ENCODE measurements around the gene TIMM8B. TPM values are rescaled to one million over a fixed set of nuclear protein-coding genes. Genes with fewer than 3 reads are reported as not detected.
A peak's percentile ranks its signal among the peaks of the same experiment; 100 is the strongest.
"Not testable (repeated sequence)": the region's sequence is repeated elsewhere in the genome, so short reads cannot be mapped to it uniquely, and the experiment has no call there.

TIMM8B gene
- total RNA-seq, 1 donor from 2014 or later, result 28.9 TPM

DNA sequence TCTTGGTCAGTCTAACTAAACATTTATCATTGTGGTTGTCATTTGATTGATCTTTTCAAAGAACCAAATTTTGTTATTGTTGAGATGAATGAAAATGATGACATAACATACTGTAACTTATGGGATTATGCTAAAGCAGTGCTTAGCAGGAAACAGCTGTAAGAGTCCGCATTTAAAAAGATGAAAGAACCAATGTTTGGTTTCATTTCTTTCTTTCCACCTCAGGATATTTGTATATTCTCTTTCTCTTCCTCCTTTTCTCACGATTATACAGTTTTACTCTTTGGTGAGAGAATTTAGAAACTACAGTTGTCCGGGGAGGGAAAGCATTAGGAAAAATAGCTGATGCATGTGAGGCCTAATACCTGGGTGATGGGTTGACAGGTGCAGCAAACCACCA, 35.8 kb downstream of the TIMM8B start:
- peaks cover 37 to 45% of the 10 kb centered on the region in 2 donors for H3K36me3 ChIP-seq
- no peak overlapping the region for H3K4me3 ChIP-seq
- DNase-seq (ENCODE audit: low spot score in 2 of 2), result no peak
- H3K4me1 ChIP-seq, result peaks cover 0 to 4% of the 10 kb centered on the region in 2 donors
- TF ChIP-seq, protein P1, sequence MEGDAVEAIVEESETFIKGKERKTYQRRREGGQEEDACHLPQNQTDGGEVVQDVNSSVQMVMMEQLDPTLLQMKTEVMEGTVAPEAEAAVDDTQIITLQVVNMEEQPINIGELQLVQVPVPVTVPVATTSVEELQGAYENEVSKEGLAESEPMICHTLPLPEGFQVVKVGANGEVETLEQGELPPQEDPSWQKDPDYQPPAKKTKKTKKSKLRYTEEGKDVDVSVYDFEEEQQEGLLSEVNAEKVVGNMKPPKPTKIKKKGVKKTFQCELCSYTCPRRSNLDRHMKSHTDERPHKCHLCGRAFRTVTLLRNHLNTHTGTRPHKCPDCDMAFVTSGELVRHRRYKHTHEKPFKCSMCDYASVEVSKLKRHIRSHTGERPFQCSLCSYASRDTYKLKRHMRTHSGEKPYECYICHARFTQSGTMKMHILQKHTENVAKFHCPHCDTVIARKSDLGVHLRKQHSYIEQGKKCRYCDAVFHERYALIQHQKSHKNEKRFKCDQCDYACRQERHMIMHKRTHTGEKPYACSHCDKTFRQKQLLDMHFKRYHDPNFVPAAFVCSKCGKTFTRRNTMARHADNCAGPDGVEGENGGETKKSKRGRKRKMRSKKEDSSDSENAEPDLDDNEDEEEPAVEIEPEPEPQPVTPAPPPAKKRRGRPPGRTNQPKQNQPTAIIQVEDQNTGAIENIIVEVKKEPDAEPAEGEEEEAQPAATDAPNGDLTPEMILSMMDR (IDR thresholded peaks at IDR 0.05), result no peak
- H3K27me3 ChIP-seq, result no peaks in the 10 kb centered on the region
- no peaks in the 10 kb centered on the region for H3K9me3 ChIP-seq
- intact Hi-C loops (cut with DNase I), result no loop called here
- H3K27ac ChIP-seq, result no peak overlapping the region

DNA sequence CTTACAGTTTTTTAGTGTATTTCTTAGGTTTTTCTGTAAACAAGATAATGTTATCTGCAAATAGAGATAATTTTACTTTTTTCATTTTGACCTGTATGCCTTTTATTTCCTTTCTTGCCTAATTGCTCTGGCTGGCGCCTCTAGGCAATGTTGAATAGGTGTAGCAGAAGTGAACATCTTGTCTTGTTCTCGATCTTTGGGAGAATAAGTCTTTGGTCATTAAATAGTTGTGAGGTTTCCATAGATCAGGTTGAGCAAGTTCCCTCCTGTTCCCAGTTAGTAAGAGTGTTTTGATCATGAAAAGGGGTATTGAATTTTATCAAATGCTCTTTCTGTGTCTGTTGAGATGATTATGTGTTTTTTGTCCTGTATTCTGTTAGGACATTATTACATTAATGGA, 36.8 kb downstream of the TIMM8B start:
- Histone ChIP-seq H3K4me3 (no peak overlapping the region), H3K36me3 (peaks cover 43 to 55% of the 10 kb centered on the region in 2 donors), H3K27me3 (no peaks in the 10 kb centered on the region), H3K4me1 (peaks cover 0 to 4% of the 10 kb centered on the region in 2 donors), H3K27ac (no peak overlapping the region), H3K9me3 (no peaks in the 10 kb centered on the region)
- no peak for DNase-seq (ENCODE audit: low spot score in 2 of 2)
- intact Hi-C loops (cut with DNase I), result no loop called here
- TF ChIP-seq, protein P1 (IDR thresholded peaks at IDR 0.05), result no peak

DNA sequence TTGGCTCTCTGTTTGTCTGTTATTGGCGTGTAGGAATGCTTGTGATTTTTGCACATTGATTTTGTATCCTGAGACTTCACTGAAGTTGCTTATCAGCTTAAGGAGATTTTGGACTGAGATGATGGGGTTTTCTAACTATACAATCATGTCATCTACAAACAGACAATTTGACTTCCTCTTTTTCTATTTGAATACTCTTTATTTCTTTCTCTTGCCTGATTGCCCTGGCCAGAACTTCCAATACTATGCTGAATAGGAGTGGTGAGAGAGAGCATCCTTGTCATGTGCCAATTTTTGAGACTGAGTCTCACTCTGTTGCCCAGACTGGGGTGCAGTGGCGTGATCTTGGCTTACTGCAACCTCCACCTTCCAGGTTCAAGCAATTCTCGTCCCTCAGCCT, 38.3 kb downstream of the TIMM8B start:
- intact Hi-C loops (cut with DNase I); H3K4me3 ChIP-seq; H3K27me3 ChIP-seq; DNase-seq (ENCODE audit: low spot score in 2 of 2); H3K9me3 ChIP-seq; H3K4me1 ChIP-seq: not testable (repeated sequence)
- Histone ChIP-seq H3K36me3 (peaks cover 45 to 60% of the 10 kb centered on the region in 2 donors), H3K27ac (peak overlapping the region; percentile 21 to 62)

DNA sequence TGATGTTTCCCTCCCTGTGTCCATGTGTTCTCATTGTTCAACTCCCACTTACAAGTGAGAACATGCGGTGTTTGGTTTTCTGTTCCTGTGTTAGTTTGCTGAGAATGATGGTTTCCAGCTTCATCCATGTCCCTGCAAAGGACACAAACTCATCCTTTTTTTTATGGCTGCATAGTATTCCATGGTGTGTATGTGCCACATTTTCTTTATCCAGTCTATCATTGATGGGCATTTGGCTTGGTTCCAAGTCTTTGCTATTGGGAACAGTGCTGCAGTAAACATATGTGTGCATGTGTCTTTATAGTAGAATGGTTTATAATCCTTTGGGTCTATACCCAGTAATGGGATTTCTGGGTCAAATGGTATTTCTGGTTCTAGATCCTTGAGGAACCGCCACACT, 39.9 kb downstream of the TIMM8B start:
- H3K27me3 ChIP-seq; H3K9me3 ChIP-seq; H3K4me3 ChIP-seq; H3K27ac ChIP-seq; DNase-seq (ENCODE audit: low spot score in 2 of 2); intact Hi-C loops (cut with DNase I); H3K4me1 ChIP-seq: not testable (repeated sequence)
- H3K36me3 ChIP-seq, result peaks cover 41 to 49% of the 10 kb centered on the region in 2 donors

DNA sequence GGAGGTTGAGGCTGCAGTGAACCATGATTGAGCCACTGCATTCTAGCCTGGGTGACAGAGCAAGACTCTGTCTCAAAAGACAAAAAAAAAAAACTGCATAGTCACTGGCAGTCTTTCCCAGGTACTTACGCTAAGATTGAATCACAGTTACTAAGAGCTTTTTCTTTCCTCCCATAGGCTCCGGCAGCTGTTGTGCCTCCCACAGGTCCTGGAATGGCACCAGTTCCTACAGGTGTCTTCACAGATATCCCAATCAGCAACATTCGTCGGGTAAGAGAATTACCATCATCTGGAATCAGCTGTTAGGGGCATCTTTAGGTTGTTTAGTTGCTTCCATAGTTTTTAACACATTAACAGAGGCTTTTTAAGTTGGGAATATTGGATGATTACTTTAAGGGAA, 41.6 kb downstream of the TIMM8B start:
- Histone ChIP-seq H3K27ac (no peak overlapping the region), H3K27me3 (no peaks in the 10 kb centered on the region), H3K4me1 (peaks cover 0 to 4% of the 10 kb centered on the region in 2 donors), H3K9me3 (no peaks in the 10 kb centered on the region), H3K4me3 (no peak overlapping the region), H3K36me3 (peaks cover 36 to 41% of the 10 kb centered on the region in 2 donors)
- TF ChIP-seq, protein P1 (IDR thresholded peaks at IDR 0.05), result no peak
- DNase-seq (ENCODE audit: low spot score in 2 of 2), result no peak
- intact Hi-C loops (cut with DNase I), result no loop called here

DNA sequence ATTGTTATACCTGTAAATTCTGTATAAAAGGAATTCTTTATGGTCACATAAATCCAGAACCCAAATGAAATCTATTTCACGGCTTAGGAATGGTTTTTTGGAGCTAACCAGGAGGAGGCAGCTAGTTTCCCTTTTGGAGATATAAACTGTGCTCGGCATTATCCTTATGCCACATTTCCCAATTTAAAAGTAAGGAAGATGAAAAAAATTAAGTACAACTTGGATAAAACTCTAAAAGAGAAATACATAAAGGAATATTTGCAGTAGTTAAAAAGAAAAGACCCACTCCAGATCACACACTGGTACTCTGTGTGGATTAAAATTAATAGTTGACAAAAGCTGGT, 43.6 kb downstream of the TIMM8B start:
- Histone ChIP-seq H3K4me3 (no peak overlapping the region), H3K4me1 (no peaks in the 10 kb centered on the region), H3K9me3 (no peaks in the 10 kb centered on the region), H3K36me3 (peaks cover 52 to 55% of the 10 kb centered on the region in 2 donors), H3K27ac (no peak overlapping the region), H3K27me3 (no peaks in the 10 kb centered on the region)
- intact Hi-C loops (cut with DNase I), result no loop called here
- TF ChIP-seq, protein P1 (IDR thresholded peaks at IDR 0.05), result no peak
- DNase-seq (ENCODE audit: low spot score in 2 of 2), result no peak
